ENCODE results near the gene HIRIP3. TPM values are rescaled to one million over a fixed set of nuclear protein-coding genes. Genes with fewer than 3 reads are reported as not detected.

HIRIP3 gene
- total RNA-seq, 1 donor from 2014 or later = 7.1 TPM

GRCh38 chr16:29975811-29976511 is 19.5 kb downstream of the HIRIP3 start:
- H3K36me3 ChIP-seq = peaks cover 0 to 41% of the 10 kb centered on the region in 2 donors
- H3K9me3 ChIP-seq = no peaks in the 10 kb centered on the region
- intact Hi-C loops (cut with DNase I) = loop anchor here (2.0 kb wide), 1 partner anchor 19 kb away; the partner anchor contains the start of gene HIRIP3
- no peaks in the 10 kb centered on the region for H3K27me3 ChIP-seq
- H3K4me3 ChIP-seq = peak overlapping the region; percentile 58 to 80
- peak overlapping the region; percentile 80 for H3K27ac ChIP-seq
- TF ChIP-seq POLR2A (IDR thresholded peaks at IDR 0.05) (no peak), POLR2AphosphoS5 (IDR thresholded peaks at IDR 0.05; ENCODE audit: insufficient read depth in 1 of 2, low read depth in 1 of 2) (no peak)
- TF ChIP-seq, protein P1, sequence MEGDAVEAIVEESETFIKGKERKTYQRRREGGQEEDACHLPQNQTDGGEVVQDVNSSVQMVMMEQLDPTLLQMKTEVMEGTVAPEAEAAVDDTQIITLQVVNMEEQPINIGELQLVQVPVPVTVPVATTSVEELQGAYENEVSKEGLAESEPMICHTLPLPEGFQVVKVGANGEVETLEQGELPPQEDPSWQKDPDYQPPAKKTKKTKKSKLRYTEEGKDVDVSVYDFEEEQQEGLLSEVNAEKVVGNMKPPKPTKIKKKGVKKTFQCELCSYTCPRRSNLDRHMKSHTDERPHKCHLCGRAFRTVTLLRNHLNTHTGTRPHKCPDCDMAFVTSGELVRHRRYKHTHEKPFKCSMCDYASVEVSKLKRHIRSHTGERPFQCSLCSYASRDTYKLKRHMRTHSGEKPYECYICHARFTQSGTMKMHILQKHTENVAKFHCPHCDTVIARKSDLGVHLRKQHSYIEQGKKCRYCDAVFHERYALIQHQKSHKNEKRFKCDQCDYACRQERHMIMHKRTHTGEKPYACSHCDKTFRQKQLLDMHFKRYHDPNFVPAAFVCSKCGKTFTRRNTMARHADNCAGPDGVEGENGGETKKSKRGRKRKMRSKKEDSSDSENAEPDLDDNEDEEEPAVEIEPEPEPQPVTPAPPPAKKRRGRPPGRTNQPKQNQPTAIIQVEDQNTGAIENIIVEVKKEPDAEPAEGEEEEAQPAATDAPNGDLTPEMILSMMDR (IDR thresholded peaks at IDR 0.05) = no peak
- H3K4me1 ChIP-seq = peaks cover 39% of the 10 kb centered on the region
- no peak for DNase-seq (ENCODE audit: extremely low spot score in 2 of 2)

DNA sequence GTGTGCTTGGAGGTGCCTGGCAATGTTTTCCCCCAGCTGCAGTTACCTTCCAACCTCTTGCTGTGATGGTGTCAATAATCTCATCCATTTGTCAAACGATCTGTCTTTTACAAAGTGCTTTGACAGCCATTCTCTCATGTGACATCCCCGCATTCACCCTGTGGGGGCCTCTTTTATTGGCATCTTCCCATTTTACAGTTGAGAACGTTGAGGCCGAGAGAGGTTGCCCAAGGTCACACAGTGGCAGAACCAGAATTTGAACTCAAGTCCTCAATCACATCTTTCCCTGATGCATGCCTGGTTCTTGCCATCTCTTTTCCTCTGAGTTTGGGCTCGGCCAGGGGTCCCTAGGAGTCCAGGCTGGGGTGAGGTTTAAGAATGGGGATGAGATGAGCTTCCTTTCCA is 20.3 kb downstream of the HIRIP3 start:
- Histone ChIP-seq H3K27me3 (no peaks in the 10 kb centered on the region), H3K27ac (peak overlapping the region; percentile 80), H3K4me3 (peak overlapping the region; percentile 58 to 80), H3K9me3 (no peaks in the 10 kb centered on the region), H3K36me3 (peaks cover 0 to 33% of the 10 kb centered on the region in 2 donors), H3K4me1 (peaks cover 39% of the 10 kb centered on the region)
- TF ChIP-seq POLR2AphosphoS5 (IDR thresholded peaks at IDR 0.05; ENCODE audit: insufficient read depth in 1 of 2, low read depth in 1 of 2) (no peak), POLR2A (IDR thresholded peaks at IDR 0.05) (no peak)
- TF ChIP-seq, protein P1 (IDR thresholded peaks at IDR 0.05) = no peak
- intact Hi-C loops (cut with DNase I) = loop anchor here (2.0 kb wide), 1 partner anchor 20 kb away; the partner anchor contains the start of gene HIRIP3
- no peak for DNase-seq (ENCODE audit: extremely low spot score in 2 of 2)

DNA sequence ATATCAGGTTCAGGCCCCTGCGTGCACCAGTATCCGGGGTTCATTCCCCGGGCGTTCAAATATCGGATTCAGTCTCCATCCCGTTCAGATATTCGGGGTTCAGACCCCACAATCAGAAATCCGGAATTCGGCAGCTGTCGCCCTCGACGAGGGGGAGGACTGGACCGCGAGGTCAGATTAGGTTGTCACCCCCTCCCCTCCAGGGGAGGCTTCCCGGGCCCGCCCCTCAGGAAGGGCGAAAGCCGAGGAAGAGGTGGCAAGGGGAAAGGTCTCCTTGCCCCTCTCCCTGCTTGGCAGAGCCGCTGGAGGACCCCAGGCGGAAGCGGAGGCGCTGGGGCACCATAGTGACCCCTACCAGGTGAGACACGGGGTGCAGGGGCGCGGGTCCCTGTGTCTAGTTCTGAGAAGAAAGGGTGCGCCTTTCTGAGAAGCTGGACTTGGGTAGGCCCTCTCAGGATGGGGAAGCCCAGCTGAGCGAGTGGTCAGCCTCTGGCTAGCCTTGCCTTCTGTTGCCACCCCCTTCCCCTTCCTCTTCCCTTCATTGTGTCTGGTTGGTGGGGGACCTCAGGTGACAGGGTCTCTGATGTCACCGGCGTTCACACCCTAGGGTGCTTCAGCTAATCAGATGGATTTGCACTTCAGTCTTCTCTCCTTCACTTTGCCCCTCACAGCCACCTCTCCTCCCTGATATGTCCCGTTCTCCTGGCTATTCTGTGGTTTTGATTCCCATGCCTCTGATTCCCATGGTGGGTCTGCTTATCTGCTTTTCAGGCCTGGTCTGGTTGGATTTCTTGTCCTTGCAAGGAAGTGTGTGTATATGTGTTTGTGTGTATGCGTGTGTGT is 20.9 kb downstream of the HIRIP3 start:
- H3K27ac ChIP-seq = peak overlapping the region; percentile 80
- no peaks in the 10 kb centered on the region for H3K27me3 ChIP-seq
- TF ChIP-seq POLR2A (IDR thresholded peaks at IDR 0.05) (no peak), POLR2AphosphoS5 (IDR thresholded peaks at IDR 0.05; ENCODE audit: insufficient read depth in 1 of 2, low read depth in 1 of 2) (no peak)
- TF ChIP-seq, protein P1 (IDR thresholded peaks at IDR 0.05) = no peak
- H3K4me1 ChIP-seq = peaks cover 39% of the 10 kb centered on the region
- peak overlapping the region; percentile 58 to 80 for H3K4me3 ChIP-seq
- H3K9me3 ChIP-seq = no peaks in the 10 kb centered on the region
- no peak for DNase-seq (ENCODE audit: extremely low spot score in 2 of 2)
- intact Hi-C loops (cut with DNase I) = loop anchor here (2.0 kb wide), 1 partner anchor 20 kb away; the partner anchor contains the start of gene HIRIP3
- H3K36me3 ChIP-seq = peaks cover 0 to 26% of the 10 kb centered on the region in 2 donors

GRCh38 chr16:29973384-29974246 is 21.8 kb downstream of the HIRIP3 start, which contains the start of gene TAOK2:
TAOK2 (plus strand) TSS chr16:29973868; CDS start chr16:29977773, 3,905 bp downstream.
- Histone ChIP-seq H3K9me3 (no peaks in the 10 kb centered on the region), H3K27me3 (no peaks in the 10 kb centered on the region), H3K36me3 (peaks cover 0 to 23% of the 10 kb centered on the region in 2 donors), H3K4me3 (peak within 1 kb of the TSS; percentile 58 to 80), H3K27ac (peak within 1 kb of the TSS; percentile 80), H3K4me1 (peaks cover 39% of the 10 kb centered on the region)
- intact Hi-C loops (cut with DNase I) = loop anchor here (2.0 kb wide), 1 partner anchor 21 kb away; the partner anchor contains the start of gene HIRIP3
- peak in 1 of 2 donors; percentile 99 for DNase-seq (ENCODE audit: extremely low spot score in 2 of 2)
- TF ChIP-seq POLR2AphosphoS5 (IDR thresholded peaks at IDR 0.05; ENCODE audit: insufficient read depth in 1 of 2, low read depth in 1 of 2) = peak; percentile 88 to 95
- peak in 1 of 2 donors; percentile 85 for TF ChIP-seq POLR2A (IDR thresholded peaks at IDR 0.05)
- TF ChIP-seq, protein P1 (IDR thresholded peaks at IDR 0.05) = peak in 1 of 3 experiments; percentile 7
